ENCODE measurements around the gene ARL2BP. TPM values are rescaled to one million over a fixed set of nuclear protein-coding genes. Genes with fewer than 3 reads are reported as not detected.

ARL2BP gene
- total and polyA plus RNA-seq, 2 of the 4 experiments (the other 2 are of a cell fraction): 46.9 to 73.7 TPM

GRCh38 chr16:57266531-57267260, 21.6 kb downstream of the ARL2BP start:
- H3K9me3 ChIP-seq (ENCODE audit: control insufficient read depth, insufficient read depth, low read length): no peaks in the 10 kb centered on the region
- CTCF ChIA-PET: interaction anchor here (0.6 kb wide), 1 partner anchor 17 kb away, joined by 3 read pairs; no protein-coding TSS in a partner anchor
- H3K4me2 ChIP-seq (ENCODE audit: low read depth, low read length): no peak overlapping the region
- H3K27me3 ChIP-seq (ENCODE audit: control insufficient read depth, insufficient read depth, low read length): peaks cover 11% of the 10 kb centered on the region; the same call in 1 of the 2 replicates
- dilution Hi-C loops (cut with HindIII; ENCODE audit: low sequenced_read_pairs, unreplicated experiment): no loop called here
- no peak overlapping the region for H3K23ac ChIP-seq (ENCODE audit: low read depth, low read length)
- H2AFZ ChIP-seq (replicated peaks; ENCODE audit: low read length, poor library complexity): peak overlapping the region; percentile 16
- H2AK5ac ChIP-seq (ENCODE audit: low read depth, low read length): no peak overlapping the region
- H2BK120ac ChIP-seq (ENCODE audit: low read depth, low read length): no peak overlapping the region
- H3K4me1 ChIP-seq (ENCODE audit: control insufficient read depth, insufficient read depth, low read length): no peaks in the 10 kb centered on the region
- no peak overlapping the region for H3K9ac ChIP-seq (ENCODE audit: low read depth, low read length)
- H3K27ac ChIP-seq (ENCODE audit: insufficient read depth, low read length): no peak overlapping the region
- no peaks in the 10 kb centered on the region for H3K36me3 ChIP-seq (ENCODE audit: control insufficient read depth, insufficient read depth, low read length)
- in situ Hi-C loops (cut with MboI; ENCODE audit: low sequenced_read_pairs): no loop called here
- no peak for ATAC-seq (ENCODE audit: low read depth)
- no peak overlapping the region for H2BK20ac ChIP-seq (ENCODE audit: low read depth, low read length)
- H3K4me3 ChIP-seq (ENCODE audit: insufficient read depth, low read depth, low read length): no peak overlapping the region
- H2BK15ac ChIP-seq (ENCODE audit: low read depth, low read length): no peak overlapping the region
- no peak overlapping the region for H4K8ac ChIP-seq (ENCODE audit: low read depth in 2 of 2, low read length in 2 of 2)
- POLR2A ChIA-PET (ENCODE audit: unreplicated experiment): interaction anchor here (0.7 kb wide), 1 partner anchor 23 kb away, joined by 4 read pairs; no protein-coding TSS in a partner anchor
- H3K14ac ChIP-seq (replicated peaks; ENCODE audit: low read depth, low read length): no peak overlapping the region
- BruUV-seq (replicated peaks): no TSS peak
- H2AK9ac ChIP-seq (replicated peaks; ENCODE audit: low read depth, low read length, poor library complexity): no peak overlapping the region
- 51% methylated on average over 3 of the region's 6 CpGs; no CpG with 5 or more reads in 1 of the 2 experiments for WGBS, 2 experiments (ENCODE audit: extremely low coverage in 2 of 2, insufficient read length in 1 of 2)
- no peak overlapping the region for H4K5ac ChIP-seq (ENCODE audit: low read depth, low read length)
- no peak overlapping the region for H3K18ac ChIP-seq (ENCODE audit: low read depth, low read length)
- H2BK5ac ChIP-seq (ENCODE audit: low read depth, low read length, poor library complexity, severe bottlenecking): no peak overlapping the region
- no peaks in the 10 kb centered on the region; the same call in 1 of the 2 replicates for H3K9me1 ChIP-seq (ENCODE audit: insufficient read depth, low read length)
- intact Hi-C loops (cut with micrococcal nuclease): no loop called here
- H4K20me1 ChIP-seq (ENCODE audit: insufficient read depth, low read length): no peaks in the 10 kb centered on the region
- DNase-seq: no peak
- H3K4ac ChIP-seq (ENCODE audit: low read depth, low read length): no peak overlapping the region
- H4K91ac ChIP-seq (ENCODE audit: insufficient read depth, low read depth, low read length): no peak overlapping the region
- H3K56ac ChIP-seq (ENCODE audit: extremely low read depth, insufficient read depth, low read length): no peak overlapping the region
- H3K79me1 ChIP-seq (ENCODE audit: low read depth in 1 of 2, low read length in 2 of 2): no peaks in the 10 kb centered on the region
- TF ChIP-seq CEBPB (IDR thresholded peaks at IDR 0.05; ENCODE audit: low read depth, low read length): no peak
- no peak for TF ChIP-seq NFE2L2 (IDR thresholded peaks at IDR 0.05; ENCODE audit: low read depth, low read length)
- no peak for TF ChIP-seq MXI1 (IDR thresholded peaks at IDR 0.05; ENCODE audit: borderline replicate concordance, low read depth, low read length)
- no peak for TF ChIP-seq CHD1 (IDR thresholded peaks at IDR 0.05; ENCODE audit: low read depth, low read length)
- no peak for TF ChIP-seq MAZ (IDR thresholded peaks at IDR 0.05; ENCODE audit: borderline replicate concordance, low read depth, low read length)
- no peak for TF ChIP-seq RFX5 (IDR thresholded peaks at IDR 0.05; ENCODE audit: low read depth, low read length)
- TF ChIP-seq, protein P1, sequence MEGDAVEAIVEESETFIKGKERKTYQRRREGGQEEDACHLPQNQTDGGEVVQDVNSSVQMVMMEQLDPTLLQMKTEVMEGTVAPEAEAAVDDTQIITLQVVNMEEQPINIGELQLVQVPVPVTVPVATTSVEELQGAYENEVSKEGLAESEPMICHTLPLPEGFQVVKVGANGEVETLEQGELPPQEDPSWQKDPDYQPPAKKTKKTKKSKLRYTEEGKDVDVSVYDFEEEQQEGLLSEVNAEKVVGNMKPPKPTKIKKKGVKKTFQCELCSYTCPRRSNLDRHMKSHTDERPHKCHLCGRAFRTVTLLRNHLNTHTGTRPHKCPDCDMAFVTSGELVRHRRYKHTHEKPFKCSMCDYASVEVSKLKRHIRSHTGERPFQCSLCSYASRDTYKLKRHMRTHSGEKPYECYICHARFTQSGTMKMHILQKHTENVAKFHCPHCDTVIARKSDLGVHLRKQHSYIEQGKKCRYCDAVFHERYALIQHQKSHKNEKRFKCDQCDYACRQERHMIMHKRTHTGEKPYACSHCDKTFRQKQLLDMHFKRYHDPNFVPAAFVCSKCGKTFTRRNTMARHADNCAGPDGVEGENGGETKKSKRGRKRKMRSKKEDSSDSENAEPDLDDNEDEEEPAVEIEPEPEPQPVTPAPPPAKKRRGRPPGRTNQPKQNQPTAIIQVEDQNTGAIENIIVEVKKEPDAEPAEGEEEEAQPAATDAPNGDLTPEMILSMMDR (conservative IDR thresholded peaks at IDR 0.05; ENCODE audit: low read depth, low read length): no peak
- TF ChIP-seq SMC3 (IDR thresholded peaks at IDR 0.05; ENCODE audit: low read depth, low read length): no peak
- TF ChIP-seq MAFK (IDR thresholded peaks at IDR 0.05; ENCODE audit: low read depth, low read length): no peak
- no peak for TF ChIP-seq BHLHE40 (IDR thresholded peaks at IDR 0.05; ENCODE audit: low read depth, low read length)
- TF ChIP-seq RCOR1 (IDR thresholded peaks at IDR 0.05; ENCODE audit: insufficient replicate concordance, low read length): no peak
- no peak for TF ChIP-seq FOS (IDR thresholded peaks at IDR 0.05; ENCODE audit: low read depth, low read length)
- TF ChIP-seq, protein P2, sequence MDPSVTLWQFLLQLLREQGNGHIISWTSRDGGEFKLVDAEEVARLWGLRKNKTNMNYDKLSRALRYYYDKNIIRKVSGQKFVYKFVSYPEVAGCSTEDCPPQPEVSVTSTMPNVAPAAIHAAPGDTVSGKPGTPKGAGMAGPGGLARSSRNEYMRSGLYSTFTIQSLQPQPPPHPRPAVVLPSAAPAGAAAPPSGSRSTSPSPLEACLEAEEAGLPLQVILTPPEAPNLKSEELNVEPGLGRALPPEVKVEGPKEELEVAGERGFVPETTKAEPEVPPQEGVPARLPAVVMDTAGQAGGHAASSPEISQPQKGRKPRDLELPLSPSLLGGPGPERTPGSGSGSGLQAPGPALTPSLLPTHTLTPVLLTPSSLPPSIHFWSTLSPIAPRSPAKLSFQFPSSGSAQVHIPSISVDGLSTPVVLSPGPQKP (IDR thresholded peaks at IDR 0.05; ENCODE audit: borderline replicate concordance, low read depth, low read length): no peak
- no peak for TF ChIP-seq POLR2A (IDR thresholded peaks at IDR 0.05; ENCODE audit: low read depth, low read length)
- no peak for TF ChIP-seq RAD21 (IDR thresholded peaks at IDR 0.05; ENCODE audit: low read length)
